ENCODE results near the gene ANKRD42. TPM values are rescaled to one million over a fixed set of nuclear protein-coding genes. Genes with fewer than 3 reads are reported as not detected.

The ANKRD42 gene
- total RNA-seq, 2 donors from 2014 or later = 8.0 to 8.2 TPM

- Histone ChIP-seq H3K9ac (ENCODE audit: low read depth in 2 of 2, low read length in 2 of 2) (no peak overlapping the region), H3K27me3 (no peaks in the 10 kb centered on the region), H3K4me1 (no peaks in the 10 kb centered on the region), H3K9me3 (no peaks in the 10 kb centered on the region), H3K36me3 (no peaks in the 10 kb centered on the region), H3K4me3 (no peak overlapping the region), H3K27ac (no peak overlapping the region)
- TF ChIP-seq, protein P1, sequence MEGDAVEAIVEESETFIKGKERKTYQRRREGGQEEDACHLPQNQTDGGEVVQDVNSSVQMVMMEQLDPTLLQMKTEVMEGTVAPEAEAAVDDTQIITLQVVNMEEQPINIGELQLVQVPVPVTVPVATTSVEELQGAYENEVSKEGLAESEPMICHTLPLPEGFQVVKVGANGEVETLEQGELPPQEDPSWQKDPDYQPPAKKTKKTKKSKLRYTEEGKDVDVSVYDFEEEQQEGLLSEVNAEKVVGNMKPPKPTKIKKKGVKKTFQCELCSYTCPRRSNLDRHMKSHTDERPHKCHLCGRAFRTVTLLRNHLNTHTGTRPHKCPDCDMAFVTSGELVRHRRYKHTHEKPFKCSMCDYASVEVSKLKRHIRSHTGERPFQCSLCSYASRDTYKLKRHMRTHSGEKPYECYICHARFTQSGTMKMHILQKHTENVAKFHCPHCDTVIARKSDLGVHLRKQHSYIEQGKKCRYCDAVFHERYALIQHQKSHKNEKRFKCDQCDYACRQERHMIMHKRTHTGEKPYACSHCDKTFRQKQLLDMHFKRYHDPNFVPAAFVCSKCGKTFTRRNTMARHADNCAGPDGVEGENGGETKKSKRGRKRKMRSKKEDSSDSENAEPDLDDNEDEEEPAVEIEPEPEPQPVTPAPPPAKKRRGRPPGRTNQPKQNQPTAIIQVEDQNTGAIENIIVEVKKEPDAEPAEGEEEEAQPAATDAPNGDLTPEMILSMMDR (IDR thresholded peaks at IDR 0.05) = no peak
- intact Hi-C loops (cut with DNase I) = loop anchor here (5.0 kb wide), 1 partner anchor 81 kb away; the partner anchor contains the start of gene RAB30
- no peak for DNase-seq
Measured at GRCh38 chr11:83153764-83154163, 39.7 kb upstream of the ANKRD42 start.

DNA sequence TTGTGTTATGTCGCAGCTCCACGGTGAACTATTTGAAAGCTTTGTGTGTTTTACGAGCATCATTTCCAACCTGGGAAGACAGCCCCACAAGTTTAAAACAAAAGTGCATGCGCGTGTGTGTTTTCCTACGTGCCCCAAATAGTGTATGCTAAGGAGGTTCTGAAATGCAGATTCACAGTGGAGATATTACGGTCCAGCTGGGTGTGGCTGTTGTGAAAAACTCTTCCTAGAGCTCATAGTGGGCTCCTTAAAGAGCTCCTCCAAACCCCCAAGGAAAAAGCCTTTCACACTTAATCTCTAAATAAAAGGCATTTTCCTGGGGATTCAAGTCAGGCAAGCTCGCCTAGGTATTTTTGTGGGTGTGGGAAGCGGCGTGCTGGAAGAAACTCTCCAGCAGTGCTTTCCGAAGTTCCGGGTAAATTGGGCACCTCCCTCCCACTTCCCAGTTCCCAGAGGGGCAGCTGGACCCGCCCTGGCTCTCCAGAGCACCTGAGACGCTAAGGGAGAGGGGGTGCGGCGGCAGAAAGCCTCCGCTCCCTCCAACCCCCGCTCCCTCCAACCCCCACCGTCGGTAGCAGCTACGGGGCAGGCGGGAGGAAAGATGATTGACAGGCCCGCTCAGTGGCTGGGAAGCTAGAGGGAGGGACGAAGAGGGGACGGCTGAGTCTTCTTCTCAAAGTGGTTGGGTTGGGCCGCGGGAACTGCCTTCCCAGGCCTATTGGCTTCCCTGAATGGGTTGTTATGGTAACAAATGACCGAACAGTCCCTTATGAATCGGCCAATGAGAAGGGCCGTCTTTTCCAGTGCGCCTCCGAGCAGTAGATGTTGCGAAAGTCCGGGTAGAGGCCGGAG lies 37.1 kb upstream of the ANKRD42 start:
- intact Hi-C loops (cut with DNase I) = no loop called here
- Histone ChIP-seq H3K4me1 (no peaks in the 10 kb centered on the region), H3K36me3 (no peaks in the 10 kb centered on the region), H3K4me3 (peak overlapping the region; percentile 62), H3K9me3 (no peaks in the 10 kb centered on the region), H3K27ac (peak overlapping the region; percentile 99), H3K27me3 (no peaks in the 10 kb centered on the region), H3K9ac (ENCODE audit: low read depth in 2 of 2, low read length in 2 of 2) (peak overlapping the region; percentile 72 to 91)
- DNase-seq = peak; percentile 99
- TF ChIP-seq, protein P1 (IDR thresholded peaks at IDR 0.05) = no peak

DNA sequence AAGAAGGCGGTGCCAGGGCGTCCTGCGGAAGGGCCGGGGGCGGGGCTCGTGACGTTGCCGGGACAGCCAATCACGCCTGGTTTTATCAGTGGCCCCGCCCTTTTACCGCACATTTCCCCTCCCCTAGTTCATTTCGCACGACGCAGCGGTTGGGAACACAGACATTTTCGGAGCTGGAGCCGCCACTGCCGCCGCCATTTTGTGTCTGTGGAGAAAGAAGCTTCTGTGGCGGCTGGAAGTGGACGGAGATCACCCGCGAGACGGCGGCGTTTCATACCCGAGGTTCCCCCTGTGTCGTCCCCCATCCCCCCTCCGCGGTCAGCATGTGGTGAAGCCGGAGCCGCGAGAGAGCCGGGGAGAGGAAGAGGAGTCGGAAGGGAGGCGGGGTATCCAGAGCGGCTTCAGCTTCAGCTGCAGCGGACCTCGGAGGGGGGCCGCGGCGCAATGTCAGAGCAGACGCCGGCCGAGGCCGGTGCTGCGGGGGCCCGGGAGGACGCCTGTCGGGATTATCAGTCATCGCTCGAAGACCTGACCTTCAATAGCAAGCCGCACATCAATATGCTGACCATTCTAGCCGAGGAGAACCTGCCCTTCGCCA lies 36.4 kb upstream of the ANKRD42 start, which contains the start of gene PCF11:
TSS of gene PCF11 (plus strand) at position 136 of the 598 bp plus-strand sequence. CDS start at position 445, 309 bp downstream.
- Histone ChIP-seq H3K9ac (ENCODE audit: low read depth in 2 of 2, low read length in 2 of 2) (peak within 1 kb of the TSS; percentile 87 to 100), H3K4me1 (no peaks in the 10 kb centered on the region), H3K36me3 (no peaks in the 10 kb centered on the region), H3K9me3 (no peaks in the 10 kb centered on the region), H3K27ac (peak within 1 kb of the TSS; percentile 99), H3K27me3 (no peaks in the 10 kb centered on the region), H3K4me3 (peak within 1 kb of the TSS; percentile 70)
- no peak for DNase-seq
- intact Hi-C loops (cut with DNase I) = no loop called here
- TF ChIP-seq, protein P1 (IDR thresholded peaks at IDR 0.05) = no peak

GRCh38 chr11:83157594-83158356 lies 35.7 kb upstream of the ANKRD42 start:
- Histone ChIP-seq H3K9ac (ENCODE audit: low read depth in 2 of 2, low read length in 2 of 2) (peak overlapping the region; percentile 87 to 100), H3K4me3 (peak overlapping the region; percentile 70), H3K27me3 (no peaks in the 10 kb centered on the region), H3K36me3 (no peaks in the 10 kb centered on the region), H3K27ac (peak overlapping the region; percentile 97), H3K4me1 (no peaks in the 10 kb centered on the region), H3K9me3 (no peaks in the 10 kb centered on the region)
- intact Hi-C loops (cut with DNase I) = no loop called here
- TF ChIP-seq, protein P1 (IDR thresholded peaks at IDR 0.05) = no peak
- peak; percentile 65 for DNase-seq

- Histone ChIP-seq H3K36me3 (no peaks in the 10 kb centered on the region), H3K4me3 (peak overlapping the region; percentile 70), H3K4me1 (no peaks in the 10 kb centered on the region), H3K27me3 (no peaks in the 10 kb centered on the region), H3K9ac (ENCODE audit: low read depth in 2 of 2, low read length in 2 of 2) (peak overlapping the region; percentile 87 to 100), H3K27ac (peak overlapping the region; percentile 97), H3K9me3 (no peaks in the 10 kb centered on the region)
- DNase-seq = no peak
- TF ChIP-seq, protein P1 (IDR thresholded peaks at IDR 0.05) = no peak
- intact Hi-C loops (cut with DNase I) = no loop called here
Measured at GRCh38 chr11:83158357-83158786, 35.1 kb upstream of the ANKRD42 start.

All from colonic mucosa (tissue), 4 donors.